Measurements from ENCODE around the gene CDK10.

Gene CDK10

GRCh38 chr16:89720813-89721545 lies 34.5 kb downstream of the CDK10 start, which contains the start of the genes VPS9D1 and ZNF276:
Gene VPS9D1, minus strand, starts transcription at chr16:89720898. Its CDS starts 37 bp downstream, at chr16:89720861.
Gene ZNF276, plus strand, starts transcription at chr16:89721537. Its CDS starts 104 bp downstream, at chr16:89721641.
- H3K9ac ChIP-seq = peak within 1 kb of the TSS; percentile 95
- peak within 1 kb of the TSS; percentile 97 for H3K27ac ChIP-seq
- H4K20me1 ChIP-seq = peaks cover 85% of the 10 kb centered on the region
- H3K27me3 ChIP-seq = peaks cover 21% of the 10 kb centered on the region
- peak within 1 kb of the TSS; percentile 98 for H3K4me2 ChIP-seq
- H3K9me3 ChIP-seq = no peaks in the 10 kb centered on the region
- peaks cover 36% of the 10 kb centered on the region for H3K4me1 ChIP-seq
- H3K36me3 ChIP-seq = peaks cover 49% of the 10 kb centered on the region
- H3K4me3 ChIP-seq = peak within 1 kb of the TSS; percentile 78
- no peak for TF ChIP-seq Cebpa-rat (IDR thresholded peaks at IDR 0.05)

GRCh38 chr16:89721546-89722391 lies 35.3 kb downstream of the CDK10 start:
- Histone ChIP-seq H3K4me2 (peak overlapping the region; percentile 98), H3K27me3 (peaks cover 21% of the 10 kb centered on the region), H3K4me1 (peaks cover 36% of the 10 kb centered on the region), H3K9me3 (no peaks in the 10 kb centered on the region), H3K36me3 (peaks cover 50% of the 10 kb centered on the region), H3K4me3 (peak overlapping the region; percentile 78), H4K20me1 (peaks cover 88% of the 10 kb centered on the region), H3K27ac (peak overlapping the region; percentile 97), H3K9ac (peak overlapping the region; percentile 95)
- no peak for TF ChIP-seq Cebpa-rat (IDR thresholded peaks at IDR 0.05)

- Histone ChIP-seq H3K9me3 (no peaks in the 10 kb centered on the region), H3K27ac (peak overlapping the region; percentile 97), H3K4me3 (peak overlapping the region; percentile 78), H3K4me2 (peak overlapping the region; percentile 98), H3K27me3 (peaks cover 21% of the 10 kb centered on the region), H3K36me3 (peaks cover 53% of the 10 kb centered on the region), H3K9ac (peak overlapping the region; percentile 95), H3K4me1 (peaks cover 42% of the 10 kb centered on the region), H4K20me1 (peaks cover 92% of the 10 kb centered on the region)
- TF ChIP-seq Cebpa-rat (IDR thresholded peaks at IDR 0.05) = no peak
Observed at GRCh38 chr16:89722392-89723278, 36.1 kb downstream of the CDK10 start.

- Histone ChIP-seq H4K20me1 (peaks cover 91% of the 10 kb centered on the region), H3K36me3 (peaks cover 54% of the 10 kb centered on the region), H3K4me3 (peak overlapping the region; percentile 78), H3K9ac (peak overlapping the region; percentile 95), H3K9me3 (no peaks in the 10 kb centered on the region), H3K4me2 (peak overlapping the region; percentile 98), H3K27ac (peak overlapping the region; percentile 97), H3K4me1 (peaks cover 45% of the 10 kb centered on the region), H3K27me3 (peaks cover 21% of the 10 kb centered on the region)
- TF ChIP-seq Cebpa-rat (IDR thresholded peaks at IDR 0.05) = no peak
Observed at GRCh38 chr16:89723279-89724250, 37.1 kb downstream of the CDK10 start.

GRCh38 chr16:89727406-89728120 lies 41.1 kb downstream of the CDK10 start:
- no peak for TF ChIP-seq Cebpa-rat (IDR thresholded peaks at IDR 0.05)
- peaks cover 91% of the 10 kb centered on the region for H4K20me1 ChIP-seq
- peaks cover 93% of the 10 kb centered on the region for H3K36me3 ChIP-seq

GRCh38 chr16:89729293-89729692 lies 42.8 kb downstream of the CDK10 start:
- H3K4me1 ChIP-seq = peaks cover 12% of the 10 kb centered on the region; the same call in 1 of the 2 replicates
- no peak overlapping the region for H3K27ac ChIP-seq
- H3K9ac ChIP-seq = no peak overlapping the region
- no peak overlapping the region for H3K4me3 ChIP-seq
- no peak overlapping the region for H3K4me2 ChIP-seq
- no peak for TF ChIP-seq Cebpa-rat (IDR thresholded peaks at IDR 0.05)
- H4K20me1 ChIP-seq = peaks cover 91% of the 10 kb centered on the region
- no peaks in the 10 kb centered on the region for H3K9me3 ChIP-seq
- H3K36me3 ChIP-seq = peaks cover 98% of the 10 kb centered on the region
- no peaks in the 10 kb centered on the region for H3K27me3 ChIP-seq

More at GRCh38 chr16:89727406-89728120, 41.1 kb downstream of the CDK10 start:
- Histone ChIP-seq H3K4me3 (no peak overlapping the region), H3K27ac (no peak overlapping the region), H3K4me2 (no peak overlapping the region), H3K4me1 (peaks cover 29% of the 10 kb centered on the region), H3K27me3 (no peaks in the 10 kb centered on the region), H3K9me3 (no peaks in the 10 kb centered on the region), H3K9ac (no peak overlapping the region)

- H3K27ac ChIP-seq = no peak overlapping the region
- H3K36me3 ChIP-seq = peaks cover 98% of the 10 kb centered on the region
- no peak overlapping the region for H3K4me3 ChIP-seq
- H3K9ac ChIP-seq = no peak overlapping the region; the same call in 1 of the 2 replicates
- no peaks in the 10 kb centered on the region for H3K27me3 ChIP-seq
- peaks cover 91% of the 10 kb centered on the region for H4K20me1 ChIP-seq
- no peaks in the 10 kb centered on the region for H3K9me3 ChIP-seq
- H3K4me1 ChIP-seq = peaks cover 9% of the 10 kb centered on the region; the same call in 1 of the 2 replicates
- no peak for TF ChIP-seq Cebpa-rat (IDR thresholded peaks at IDR 0.05)
- H3K4me2 ChIP-seq = no peak overlapping the region
Observed at GRCh38 chr16:89729863-89730593, 43.5 kb downstream of the CDK10 start.

Data from BLaER1 (cell line).